Common myeloid progenitor, CD34-positive (primary cell): ENCODE measurements around the gene CD209.

ENCODE experiments used
- CTCF ChIA-PET: fragments of 350-600 bp; sonication (Branson Sonifier 250); formaldehyde crosslinking; loops from one replicate; lab custom pipeline; 2021; ENCODE audit warnings: antibody characterized with exemption; lab: Charles Lee
- POLR2A ChIA-PET: fragments of 350-600 bp; sonication (Branson Sonifier 250); formaldehyde crosslinking; loops from one replicate; lab custom pipeline; 2021; ENCODE audit warnings: antibody characterized with exemption; lab: Charles Lee
- DNase-seq, 3 donors: peaks; one replicate each; pipeline versions ENCODE4 v3.0.0 to v3.0.0-alpha.2; 2013
- H3K27ac ChIP-seq, 2 experiments: 1 replicate in 1 of 2; 2 replicates in 1 of 2; pipeline ENCODE4 v1.7.0; 2013; ENCODE audit warnings: inconsistent platforms in 2 of 2, low read length in 2 of 2, mild to moderate bottlenecking in 2 of 2, low read depth in 1 of 2, moderate library complexity in 1 of 2; ENCODE audit not compliant: severe bottlenecking in 2 of 2, insufficient read depth in 1 of 2, poor library complexity in 1 of 2
- H3K27me3 ChIP-seq, 5 experiments: replicated peaks in 2 of 5; 1 replicate in 3 of 5; 2 replicates in 2 of 5; pipeline versions ENCODE4 v1.6.1 to v1.7.0; 2013; ENCODE audit warnings: low read length in 4 of 5, mild to moderate bottlenecking in 2 of 5, moderate library complexity in 2 of 5, inconsistent platforms in 1 of 5; ENCODE audit not compliant: insufficient read depth in 5 of 5, control insufficient read depth in 4 of 5
- H3K36me3 ChIP-seq, 4 experiments: 1 replicate in 2 of 4; 2 replicates in 2 of 4; pipeline versions ENCODE4 v1.6.1 to v1.7.0; 2013; ENCODE audit warnings: low read length in 3 of 4, control low read depth in 1 of 4, mild to moderate bottlenecking in 1 of 4; ENCODE audit not compliant: control insufficient read depth in 4 of 4, insufficient read depth in 4 of 4
- H3K4me1 ChIP-seq, 4 experiments: 1 replicate in 3 of 4; 2 replicates in 1 of 4; pipeline versions ENCODE4 v1.6.1 to v1.7.1; 2013; ENCODE audit warnings: low read length in 3 of 4, mild to moderate bottlenecking in 3 of 4, control low read depth in 1 of 4, inconsistent platforms in 1 of 4, moderate library complexity in 1 of 4; ENCODE audit not compliant: control insufficient read depth in 4 of 4, insufficient read depth in 4 of 4; ENCODE audit errors: control extremely low read depth in 1 of 4
- H3K4me3 ChIP-seq, 7 experiments: 1 replicate in 4 of 7; 2 replicates in 3 of 7; pipeline versions ENCODE4 v1.5.1 to v1.7.0; 2013; ENCODE audit warnings: mild to moderate bottlenecking in 7 of 7, low read length in 6 of 7, moderate library complexity in 6 of 7, inconsistent platforms in 2 of 7, low read depth in 2 of 7, control low read depth in 1 of 7; ENCODE audit not compliant: insufficient read depth in 4 of 7, control insufficient read depth in 1 of 7; ENCODE audit errors: extremely low read depth in 1 of 7
- H3K9me3 ChIP-seq, 5 experiments: 1 replicate in 4 of 5; 2 replicates in 1 of 5; pipeline versions ENCODE4 v1.6.1 to v1.7.1; 2013; ENCODE audit warnings: low read length in 4 of 5, mild to moderate bottlenecking in 2 of 5, inconsistent platforms in 1 of 5, low read depth in 1 of 5, moderate library complexity in 1 of 5; ENCODE audit not compliant: control insufficient read depth in 4 of 5, insufficient read depth in 2 of 5; ENCODE audit errors: control extremely low read depth in 1 of 5
- WGBS: methylation state at CpG from one replicate; pipeline ENCODE4 v1.1.5; 2013; ENCODE audit not compliant: insufficient coverage; 5-methylcytosine and 5-hydroxymethylcytosine counted together

Gene CD209

DNA sequence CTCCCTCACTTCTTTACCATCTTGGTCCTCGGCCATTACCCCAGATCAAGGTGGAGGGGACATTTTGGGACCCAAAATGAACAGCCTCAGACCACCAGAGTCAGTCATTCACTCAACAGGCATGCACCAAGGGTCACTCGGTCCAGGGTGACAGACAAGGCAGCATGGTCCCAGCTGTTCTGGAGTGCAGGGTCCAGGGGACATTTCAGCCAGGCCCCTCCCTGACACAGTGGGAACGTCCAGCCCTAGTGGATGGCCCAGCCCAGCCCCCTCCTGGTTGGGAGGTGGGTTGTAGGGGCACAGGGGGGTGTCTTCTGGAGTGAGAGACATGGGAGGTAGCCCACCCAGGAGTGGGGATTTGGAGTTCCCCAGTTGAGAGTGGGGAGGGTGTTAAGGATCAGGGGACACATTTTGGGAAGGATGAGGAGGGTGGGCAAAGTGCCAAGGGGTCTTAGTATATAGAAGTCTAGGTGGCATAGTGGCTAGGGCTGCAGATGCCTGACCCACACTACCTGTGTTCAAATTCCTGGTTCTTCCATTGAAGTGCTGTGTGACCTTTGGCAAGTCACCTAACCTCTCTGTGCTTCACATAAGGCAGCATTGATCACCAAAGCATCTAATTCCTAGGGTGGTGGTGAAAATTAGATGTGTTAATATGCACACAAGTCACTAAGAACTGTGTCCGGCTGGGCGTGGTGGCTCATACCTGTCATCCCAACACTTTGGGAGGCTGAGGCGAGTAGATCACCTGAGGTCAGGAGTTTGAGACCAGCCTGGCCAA is 42.9 kb downstream of the CD209 start:
- H3K4me3 ChIP-seq = no peak overlapping the region
- POLR2A ChIA-PET = interaction anchor here (1.0 kb wide), 1 partner anchor 23 kb away, joined by 3 read pairs; no protein-coding TSS in a partner anchor
- no peaks in the 10 kb centered on the region for H3K27me3 ChIP-seq
- 98% methylated on average over 5 of the region's 6 CpGs for WGBS
- no peaks in the 10 kb centered on the region for H3K36me3 ChIP-seq
- CTCF ChIA-PET = interaction anchor here (1.5 kb wide), 1 partner anchor 19 kb away, joined by 3 read pairs; no protein-coding TSS in a partner anchor
- H3K9me3 ChIP-seq = no peaks in the 10 kb centered on the region
- H3K27ac ChIP-seq = no peak overlapping the region
- peaks cover 2 to 43% (median 34%) of the 10 kb centered on the region in 4 experiments for H3K4me1 ChIP-seq
- no peak for DNase-seq

- no peak overlapping the region for H3K4me3 ChIP-seq
- peaks cover 0 to 3% (median 0%) of the 10 kb centered on the region in 5 experiments for H3K27me3 ChIP-seq
- POLR2A ChIA-PET = interaction anchor here (0.7 kb wide), 1 partner anchor 88 kb away, joined by 4 read pairs; no protein-coding TSS in a partner anchor
- no peaks in the 10 kb centered on the region for H3K36me3 ChIP-seq
- no peak for DNase-seq
- no peaks in the 10 kb centered on the region for H3K9me3 ChIP-seq
- WGBS = 97% methylated on average over 8 of the region's 8 CpGs
- CTCF ChIA-PET = no interaction called here
- H3K4me1 ChIP-seq = peaks cover 2 to 53% (median 37%) of the 10 kb centered on the region in 4 experiments
- H3K27ac ChIP-seq = no peak overlapping the region
These were observed 44.0 kb downstream of the CD209 start for GRCh38 chr19:7703332-7703731.

- Histone ChIP-seq H3K4me1 (peaks cover 2 to 43% (median 30%) of the 10 kb centered on the region in 4 experiments), H3K4me3 (no peak within 1 kb of the TSS), H3K36me3 (no peaks in the 10 kb centered on the region), H3K27me3 (peaks cover 0 to 6% (median 0%) of the 10 kb centered on the region in 5 experiments), H3K27ac (no peak within 1 kb of the TSS), H3K9me3 (no peaks in the 10 kb centered on the region)
- POLR2A ChIA-PET = no interaction called here
- CTCF ChIA-PET = interaction anchor here (1.1 kb wide), 1 partner anchor 21 kb away, joined by 5 read pairs; the partner anchor contains the start of gene TRAPPC5
- 87% methylated on average over 12 of the region's 20 CpGs for WGBS
- DNase-seq = peak in 1 of 3 donors; percentile 44
These were observed 45.5 kb downstream of the CD209 start, which contains the start of gene FCER2 for GRCh38 chr19:7701654-7702457. FCER2 (minus strand) TSS chr19:7702131; CDS start chr19:7699760, 2,371 bp downstream.

DNA sequence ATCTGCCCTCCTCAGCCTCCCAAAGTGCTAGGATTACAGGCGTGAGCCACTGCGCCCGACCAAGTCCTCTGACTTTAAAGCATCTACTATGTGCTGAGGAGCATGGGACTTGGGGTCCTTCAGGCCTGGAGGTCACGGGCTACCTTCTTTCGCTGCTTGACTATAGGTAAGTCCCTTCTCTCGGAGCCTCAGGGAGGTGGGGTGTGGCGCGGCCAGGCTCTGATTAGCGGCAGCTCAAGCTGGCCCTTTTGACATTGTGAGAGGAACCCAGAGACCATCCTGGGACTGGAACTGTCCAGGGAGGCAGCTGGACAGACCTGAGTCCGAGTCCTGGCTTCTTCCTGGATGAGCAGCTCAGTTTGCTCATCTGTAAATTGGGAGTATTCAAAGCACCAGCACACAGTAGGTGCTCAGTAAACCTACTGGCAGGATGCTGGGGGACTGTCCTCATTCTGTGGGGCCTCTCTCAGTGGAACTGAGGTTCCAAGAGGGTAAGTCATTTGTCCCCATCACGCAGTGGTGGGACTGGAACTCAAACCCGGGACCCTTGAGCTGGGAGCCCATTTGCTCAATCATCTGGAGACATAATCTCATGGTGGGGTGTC is 46.2 kb downstream of the CD209 start:
- Histone ChIP-seq H3K27ac (no peak overlapping the region), H3K4me1 (peaks cover 0 to 36% (median 23%) of the 10 kb centered on the region in 4 experiments), H3K9me3 (no peaks in the 10 kb centered on the region), H3K4me3 (no peak overlapping the region), H3K27me3 (peaks cover 0 to 6% (median 0%) of the 10 kb centered on the region in 5 experiments), H3K36me3 (no peaks in the 10 kb centered on the region)
- no peak for DNase-seq
- WGBS = 94% methylated on average over 9 of the region's 12 CpGs
- ChIA-PET CTCF (interaction anchor here (1.1 kb wide), 1 partner anchor 20 kb away, joined by 5 read pairs; the partner anchor contains the start of gene TRAPPC5), POLR2A (no interaction called here)

GRCh38 chr19:7699417-7700401 is 47.6 kb downstream of the CD209 start:
- DNase-seq = peak in 2 of 3 donors; percentile 76 to 89
- ChIA-PET POLR2A (no interaction called here), CTCF (interaction anchor here (2.6 kb wide), 1 partner anchor 19 kb away, joined by 11 read pairs; the partner anchor contains the start of gene TRAPPC5)
- H3K36me3 ChIP-seq = no peaks in the 10 kb centered on the region
- peaks cover 0 to 23% (median 11%) of the 10 kb centered on the region in 4 experiments for H3K4me1 ChIP-seq
- 78% methylated on average over 11 of the region's 15 CpGs for WGBS
- peaks cover 0 to 6% (median 0%) of the 10 kb centered on the region in 5 experiments for H3K27me3 ChIP-seq
- no peak overlapping the region for H3K27ac ChIP-seq
- H3K4me3 ChIP-seq = no peak overlapping the region
- H3K9me3 ChIP-seq = no peaks in the 10 kb centered on the region

DNA sequence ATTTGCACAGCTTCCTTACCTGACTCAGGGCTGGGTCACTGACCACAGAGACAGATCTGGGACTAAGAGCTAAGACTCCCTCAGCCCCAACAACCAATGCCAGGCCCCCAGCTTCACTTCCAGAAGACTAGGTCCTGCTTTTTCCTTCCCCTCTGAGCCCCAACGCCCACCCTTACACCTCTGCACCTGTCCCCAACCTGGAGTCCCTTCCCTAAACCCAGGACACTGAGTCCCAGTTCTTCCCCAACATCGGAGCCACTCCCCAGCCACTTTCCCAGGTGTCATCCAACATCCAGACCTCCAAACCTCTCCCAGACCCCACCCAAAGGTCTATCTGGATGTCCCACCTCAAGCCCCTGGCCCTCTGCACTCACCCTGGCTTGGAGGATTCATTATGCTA is 48.3 kb downstream of the CD209 start:
- Histone ChIP-seq H3K27ac (no peak overlapping the region), H3K4me3 (no peak overlapping the region), H3K4me1 (peaks cover 0 to 19% (median 9%) of the 10 kb centered on the region in 4 experiments), H3K27me3 (peaks cover 0 to 6% (median 0%) of the 10 kb centered on the region in 5 experiments), H3K36me3 (no peaks in the 10 kb centered on the region), H3K9me3 (no peaks in the 10 kb centered on the region)
- no peak for DNase-seq
- ChIA-PET POLR2A (no interaction called here), CTCF (interaction anchor here (2.6 kb wide), 1 partner anchor 18 kb away, joined by 11 read pairs; the partner anchor contains the start of gene TRAPPC5)
- WGBS = 43% methylated on average over 2 of the region's 2 CpGs
